HG03060 (cell line): ENCODE data around the gene UGT2B7.

Experiments used
- ATAC-seq: cut with Tn5 transposase; IDR thresholded peaks from one replicate; pipeline ENCODE4 v1.9.1; 2021; ENCODE audit warnings: low read depth, moderate number of reproducible peaks; ENCODE audit not compliant: unreplicated experiment

UGT2B7 gene

GRCh38 chr4:69147334-69147733, 51.1 kb downstream of the UGT2B7 start:
- ATAC-seq: no peak

DNA sequence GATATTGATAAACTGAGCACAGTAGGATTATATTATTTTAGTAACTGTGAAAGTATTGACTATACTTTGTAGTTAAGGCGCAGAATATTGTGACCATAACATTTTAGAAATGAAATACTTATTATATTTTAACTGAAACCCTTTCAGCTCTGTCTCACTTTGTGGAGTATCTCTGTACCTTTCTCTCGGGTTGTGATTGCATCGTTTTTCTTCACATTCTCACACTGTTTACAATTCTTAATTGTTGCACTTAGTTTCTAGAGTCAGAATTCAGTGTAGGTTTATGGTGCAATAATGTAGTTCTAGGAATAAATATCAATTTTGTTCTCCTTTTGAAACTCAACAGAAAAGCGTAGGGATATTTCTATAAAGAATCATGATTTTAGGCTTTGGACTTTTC, 57.7 kb downstream of the UGT2B7 start:
- no peak for ATAC-seq

DNA sequence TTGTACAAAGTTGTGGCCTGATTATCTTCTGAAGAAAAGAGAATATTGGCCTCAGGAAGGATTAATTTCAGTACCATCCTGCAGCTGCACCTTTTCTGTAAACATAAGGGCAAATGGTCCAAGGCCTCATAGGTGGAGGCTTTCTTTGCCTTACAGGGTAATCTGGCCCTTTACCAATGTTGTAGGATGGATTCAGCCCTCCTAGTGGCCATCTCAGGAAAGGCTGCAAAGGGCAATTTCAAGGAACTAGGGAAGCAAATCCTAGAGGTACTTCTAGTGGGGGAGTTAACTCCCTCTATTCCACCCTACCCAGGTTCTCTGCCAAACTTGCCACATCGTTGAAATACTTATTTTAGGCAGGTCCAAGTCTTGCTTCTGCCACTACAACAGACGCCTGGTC, 60.6 kb downstream of the UGT2B7 start:
- no peak for ATAC-seq
